WTC11 (cell line): Measurements from ENCODE around the gene TCF7L2. TPM values are rescaled to one million over a fixed set of nuclear protein-coding genes. Genes with fewer than 3 reads are reported as not detected.

Experiments used
- ATAC-seq: fragments of 200-7000 bp; cut with Tn5 transposase; 2 replicates; pipeline ENCODE4 v1.10.0; 2021; ENCODE audit warnings: mild to moderate bottlenecking, moderate library complexity
- CTCF ChIA-PET: fragments of 300-600 bp; sonication (Branson Sonifier 250); formaldehyde crosslinking; loops from one replicate; lab custom pipeline; 2021; ENCODE audit warnings: antibody characterized with exemption; lab: Charles Lee
- POLR2A ChIA-PET: fragments of 350-600 bp; sonication (Branson Sonifier 250); formaldehyde crosslinking; loops from one replicate; lab custom pipeline; 2021; ENCODE audit warnings: antibody characterized with exemption; lab: Charles Lee
- DNase-seq: peaks from one replicate; pipeline ENCODE4 v3.0.0; 2021; ENCODE audit warnings: low spot score
- H3K27ac Mint-ChIP-seq: 2 replicates; pipeline ENCODE4 v1.8.0; 2021; ENCODE audit warnings: mixed read lengths
- H3K27me3 Mint-ChIP-seq: 2 replicates; pipeline ENCODE4 v1.8.0; 2021; ENCODE audit warnings: low read depth, mild to moderate bottlenecking, moderate library complexity, mixed read lengths
- H3K36me3 Mint-ChIP-seq: 2 replicates; pipeline ENCODE4 v1.8.0; 2021; ENCODE audit warnings: mixed read lengths
- H3K4me1 Mint-ChIP-seq: 2 replicates; pipeline ENCODE4 v1.8.0; 2022; ENCODE audit warnings: mixed read lengths
- H3K4me3 Mint-ChIP-seq: 2 replicates; pipeline ENCODE4 v1.8.0; 2021; ENCODE audit warnings: mild to moderate bottlenecking, moderate library complexity, mixed read lengths
- H3K9me3 Mint-ChIP-seq: 2 replicates; pipeline ENCODE4 v1.8.0; 2021; ENCODE audit warnings: mixed read lengths
- E2F1 ChIP-seq: sonication (generic); formaldehyde crosslinking; IDR thresholded peaks from 2 replicates; pipeline ENCODE4 v1.8.0; 2022; ENCODE audit warnings: mild to moderate bottlenecking, missing genetic modification reagents
- EMX1 ChIP-seq: fragments of 250-450 bp; sonication (Bioruptor Pico); IDR thresholded peaks from 2 replicates; pipeline ENCODE4 v1.8.0; 2021; ENCODE audit warnings: mild to moderate bottlenecking
- ERG ChIP-seq: fragments of 250-450 bp; sonication (Bioruptor Pico); IDR thresholded peaks from 2 replicates; pipeline ENCODE4 v1.8.0; 2021; ENCODE audit warnings: mild to moderate bottlenecking
- GABPB1 ChIP-seq: sonication (generic); formaldehyde crosslinking; IDR thresholded peaks from 2 replicates; pipeline ENCODE4 v1.8.1; 2023; ENCODE audit warnings: mild to moderate bottlenecking, missing genetic modification reagents
- GTF2I ChIP-seq: fragments of 250-450 bp; sonication (Bioruptor Pico); conservative IDR thresholded peaks from 2 replicates; pipeline ENCODE4 v1.4.0; 2021; ENCODE audit warnings: mild to moderate bottlenecking
- HMGA2 ChIP-seq: fragments of 250-450 bp; sonication (Bioruptor Pico); IDR thresholded peaks from 2 replicates; pipeline ENCODE4 v1.4.0; 2021; ENCODE audit warnings: mild to moderate bottlenecking, moderate library complexity
- IRF2 ChIP-seq: sonication (generic); formaldehyde crosslinking; IDR thresholded peaks from 2 replicates; pipeline ENCODE4 v1.8.0; 2022; ENCODE audit warnings: low read depth, missing genetic modification reagents, borderline replicate concordance
- PRRX2 ChIP-seq: fragments of 250-450 bp; sonication (Bioruptor Pico); IDR thresholded peaks from 2 replicates; pipeline ENCODE4 v1.8.0; 2021; ENCODE audit warnings: mild to moderate bottlenecking
- SOX15 ChIP-seq: fragments of 250-450 bp; sonication (Bioruptor Pico); IDR thresholded peaks from 2 replicates; pipeline ENCODE4 v1.9.0; 2021; ENCODE audit warnings: mild to moderate bottlenecking
- TCF7 ChIP-seq: sonication (generic); formaldehyde crosslinking; IDR thresholded peaks from 2 replicates; pipeline ENCODE4 v1.8.0; 2022; ENCODE audit warnings: mild to moderate bottlenecking, low read depth, missing genetic modification reagents, moderate library complexity
- ZBTB21 ChIP-seq: sonication (generic); formaldehyde crosslinking; IDR thresholded peaks from 2 replicates; pipeline ENCODE4 v1.8.1; 2023; ENCODE audit warnings: mild to moderate bottlenecking, missing genetic modification reagents, borderline replicate concordance
- ZBTB43 ChIP-seq: sonication (generic); formaldehyde crosslinking; IDR thresholded peaks from 2 replicates; pipeline ENCODE4 v1.8.1; 2023; ENCODE audit warnings: mild to moderate bottlenecking, missing genetic modification reagents
- ZNF138 ChIP-seq: sonication (generic); formaldehyde crosslinking; conservative IDR thresholded peaks from 2 replicates; pipeline ENCODE4 v1.8.1; 2022; ENCODE audit warnings: mild to moderate bottlenecking, moderate library complexity, missing genetic modification reagents
- ZNF219 ChIP-seq: sonication (generic); formaldehyde crosslinking; IDR thresholded peaks from 2 replicates; pipeline ENCODE4 v1.8.0; 2023; ENCODE audit warnings: missing genetic modification reagents, mild to moderate bottlenecking, borderline replicate concordance
- ZNF671 ChIP-seq: fragments of 250-450 bp; sonication (Bioruptor Pico); IDR thresholded peaks from 2 replicates; pipeline ENCODE4 v1.8.0; 2021; ENCODE audit warnings: mild to moderate bottlenecking
- total RNA-seq: library from RNA; stranded (reverse); gene quantifications from 3 replicates; pipeline ENCODE4 v1.2.3, GENCODE V29; 2021
- TF ChIP-seq, protein P1 (sequence below): sonication (generic); formaldehyde crosslinking; IDR thresholded peaks from 2 replicates; pipeline ENCODE4 v1.8.1; 2023; ENCODE audit warnings: mild to moderate bottlenecking, moderate library complexity, missing genetic modification reagents
- TF ChIP-seq, protein P2 (sequence below): fragments of 250-450 bp; sonication (Bioruptor Pico); IDR thresholded peaks from 2 replicates; pipeline ENCODE4 v2.1.2; 2022; ENCODE audit warnings: mild to moderate bottlenecking, moderate library complexity
- TF ChIP-seq, protein P3 (sequence below): sonication (generic); formaldehyde crosslinking; IDR thresholded peaks from 2 replicates; pipeline ENCODE4 v1.8.0; 2023; ENCODE audit warnings: mild to moderate bottlenecking, missing genetic modification reagents

Gene TCF7L2
- total RNA-seq, 1 experiment from 2014 or later: 44.5 TPM

DNA sequence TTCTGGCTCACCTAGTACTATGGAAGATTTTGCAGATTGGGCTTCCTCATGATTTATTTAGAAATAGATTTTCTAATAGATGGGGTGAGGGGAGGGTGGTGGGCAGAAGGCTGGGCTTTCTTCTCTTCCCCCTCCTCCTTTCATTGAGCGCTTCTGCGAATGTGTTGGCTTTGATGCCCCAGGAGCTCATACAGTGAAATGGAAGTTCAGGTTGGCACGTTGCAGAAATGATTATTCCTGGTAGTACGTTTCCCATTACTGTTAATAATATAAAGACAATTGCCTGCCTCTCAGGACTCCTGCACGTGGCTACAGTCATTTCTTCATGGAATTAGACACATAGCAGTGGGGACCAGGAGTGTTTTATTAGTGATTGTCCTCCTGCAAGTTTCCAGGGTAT, 39.8 kb downstream of the TCF7L2 start:
- H3K27me3 Mint-ChIP-seq: no peaks in the 10 kb centered on the region
- no peaks in the 10 kb centered on the region for H3K9me3 Mint-ChIP-seq
- peaks cover 64% of the 10 kb centered on the region for H3K4me1 Mint-ChIP-seq
- ATAC-seq (no peak), DNase-seq (no peak)
- ChIA-PET CTCF (no interaction called here), POLR2A (no interaction called here)
- H3K27ac Mint-ChIP-seq: peak overlapping the region; percentile 89
- TF ChIP-seq TCF7 (CRISPR knock-in tag) (no peak), EMX1 (CRISPR knock-in tag) (no peak), PRRX2 (CRISPR knock-in tag) (no peak), ZNF219 (CRISPR knock-in tag) (no peak), GABPB1 (no peak), ERG (CRISPR knock-in tag) (no peak), ZNF138 (CRISPR knock-in tag) (no peak), E2F1 (CRISPR knock-in tag) (no peak), IRF2 (CRISPR knock-in tag) (no peak), ZBTB43 (CRISPR knock-in tag) (no peak), HMGA2 (CRISPR knock-in tag) (no peak), SOX15 (CRISPR knock-in tag) (no peak), ZBTB21 (CRISPR knock-in tag) (no peak)
- TF ChIP-seq, protein P1, sequence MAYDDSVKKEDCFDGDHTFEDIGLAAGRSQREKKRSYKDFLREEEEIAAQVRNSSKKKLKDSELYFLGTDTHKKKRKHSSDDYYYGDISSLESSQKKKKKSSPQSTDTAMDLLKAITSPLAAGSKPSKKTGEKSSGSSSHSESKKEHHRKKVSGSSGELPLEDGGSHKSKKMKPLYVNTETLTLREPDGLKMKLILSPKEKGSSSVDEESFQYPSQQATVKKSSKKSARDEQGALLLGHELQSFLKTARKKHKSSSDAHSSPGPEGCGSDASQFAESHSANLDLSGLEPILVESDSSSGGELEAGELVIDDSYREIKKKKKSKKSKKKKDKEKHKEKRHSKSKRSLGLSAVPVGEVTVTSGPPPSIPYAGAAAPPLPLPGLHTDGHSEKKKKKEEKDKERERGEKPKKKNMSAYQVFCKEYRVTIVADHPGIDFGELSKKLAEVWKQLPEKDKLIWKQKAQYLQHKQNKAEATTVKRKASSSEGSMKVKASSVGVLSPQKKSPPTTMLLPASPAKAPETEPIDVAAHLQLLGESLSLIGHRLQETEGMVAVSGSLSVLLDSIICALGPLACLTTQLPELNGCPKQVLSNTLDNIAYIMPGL (CRISPR knock-in tag): no peak
- TF ChIP-seq, protein P2, sequence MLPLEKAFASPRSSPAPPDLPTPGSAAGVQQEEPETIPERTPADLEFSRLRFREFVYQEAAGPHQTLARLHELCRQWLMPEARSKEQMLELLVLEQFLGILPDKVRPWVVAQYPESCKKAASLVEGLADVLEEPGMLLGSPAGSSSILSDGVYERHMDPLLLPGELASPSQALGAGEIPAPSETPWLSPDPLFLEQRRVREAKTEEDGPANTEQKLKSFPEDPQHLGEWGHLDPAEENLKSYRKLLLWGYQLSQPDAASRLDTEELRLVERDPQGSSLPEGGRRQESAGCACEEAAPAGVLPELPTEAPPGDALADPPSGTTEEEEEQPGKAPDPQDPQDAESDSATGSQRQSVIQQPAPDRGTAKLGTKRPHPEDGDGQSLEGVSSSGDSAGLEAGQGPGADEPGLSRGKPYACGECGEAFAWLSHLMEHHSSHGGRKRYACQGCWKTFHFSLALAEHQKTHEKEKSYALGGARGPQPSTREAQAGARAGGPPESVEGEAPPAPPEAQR (CRISPR knock-in tag): no peak
- H3K4me3 Mint-ChIP-seq: no peak overlapping the region
- H3K36me3 Mint-ChIP-seq: peaks cover 9% of the 10 kb centered on the region; the same call in 1 of the 2 replicates

GRCh38 chr10:112990271-112990670, 40.2 kb downstream of the TCF7L2 start:
- H3K36me3 Mint-ChIP-seq: peaks cover 9% of the 10 kb centered on the region; the same call in 1 of the 2 replicates
- CTCF ChIA-PET: interaction anchor here (1.0 kb wide), 1 partner anchor 189 kb away, joined by 4 read pairs; no protein-coding TSS in a partner anchor

More at GRCh38 chr10:112990271-112990670, 40.2 kb downstream of the TCF7L2 start:
- Mint-ChIP-seq H3K27ac (peak overlapping the region; percentile 33; the same call in 1 of the 2 replicates), H3K9me3 (no peaks in the 10 kb centered on the region), H3K4me3 (no peak overlapping the region), H3K27me3 (no peaks in the 10 kb centered on the region), H3K4me1 (peaks cover 62% of the 10 kb centered on the region)
- POLR2A ChIA-PET: no interaction called here
- TF ChIP-seq GTF2I (CRISPR knock-in tag) (no peak), ZNF671 (CRISPR knock-in tag) (no peak), EMX1 (CRISPR knock-in tag) (no peak)
- TF ChIP-seq, protein P3, sequence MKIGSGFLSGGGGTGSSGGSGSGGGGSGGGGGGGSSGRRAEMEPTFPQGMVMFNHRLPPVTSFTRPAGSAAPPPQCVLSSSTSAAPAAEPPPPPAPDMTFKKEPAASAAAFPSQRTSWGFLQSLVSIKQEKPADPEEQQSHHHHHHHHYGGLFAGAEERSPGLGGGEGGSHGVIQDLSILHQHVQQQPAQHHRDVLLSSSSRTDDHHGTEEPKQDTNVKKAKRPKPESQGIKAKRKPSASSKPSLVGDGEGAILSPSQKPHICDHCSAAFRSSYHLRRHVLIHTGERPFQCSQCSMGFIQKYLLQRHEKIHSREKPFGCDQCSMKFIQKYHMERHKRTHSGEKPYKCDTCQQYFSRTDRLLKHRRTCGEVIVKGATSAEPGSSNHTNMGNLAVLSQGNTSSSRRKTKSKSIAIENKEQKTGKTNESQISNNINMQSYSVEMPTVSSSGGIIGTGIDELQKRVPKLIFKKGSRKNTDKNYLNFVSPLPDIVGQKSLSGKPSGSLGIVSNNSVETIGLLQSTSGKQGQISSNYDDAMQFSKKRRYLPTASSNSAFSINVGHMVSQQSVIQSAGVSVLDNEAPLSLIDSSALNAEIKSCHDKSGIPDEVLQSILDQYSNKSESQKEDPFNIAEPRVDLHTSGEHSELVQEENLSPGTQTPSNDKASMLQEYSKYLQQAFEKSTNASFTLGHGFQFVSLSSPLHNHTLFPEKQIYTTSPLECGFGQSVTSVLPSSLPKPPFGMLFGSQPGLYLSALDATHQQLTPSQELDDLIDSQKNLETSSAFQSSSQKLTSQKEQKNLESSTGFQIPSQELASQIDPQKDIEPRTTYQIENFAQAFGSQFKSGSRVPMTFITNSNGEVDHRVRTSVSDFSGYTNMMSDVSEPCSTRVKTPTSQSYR (CRISPR knock-in tag): no peak
- ATAC-seq (no peak), DNase-seq (no peak)
